HuH-7.5 (cell line): ENCODE results near the gene ANKRD9.

Experiments used
- DNase-seq: peaks from one replicate; pipeline ENCODE4 v3.0.0; 2011; ENCODE audit warnings: low spot score

ANKRD9 gene

DNA sequence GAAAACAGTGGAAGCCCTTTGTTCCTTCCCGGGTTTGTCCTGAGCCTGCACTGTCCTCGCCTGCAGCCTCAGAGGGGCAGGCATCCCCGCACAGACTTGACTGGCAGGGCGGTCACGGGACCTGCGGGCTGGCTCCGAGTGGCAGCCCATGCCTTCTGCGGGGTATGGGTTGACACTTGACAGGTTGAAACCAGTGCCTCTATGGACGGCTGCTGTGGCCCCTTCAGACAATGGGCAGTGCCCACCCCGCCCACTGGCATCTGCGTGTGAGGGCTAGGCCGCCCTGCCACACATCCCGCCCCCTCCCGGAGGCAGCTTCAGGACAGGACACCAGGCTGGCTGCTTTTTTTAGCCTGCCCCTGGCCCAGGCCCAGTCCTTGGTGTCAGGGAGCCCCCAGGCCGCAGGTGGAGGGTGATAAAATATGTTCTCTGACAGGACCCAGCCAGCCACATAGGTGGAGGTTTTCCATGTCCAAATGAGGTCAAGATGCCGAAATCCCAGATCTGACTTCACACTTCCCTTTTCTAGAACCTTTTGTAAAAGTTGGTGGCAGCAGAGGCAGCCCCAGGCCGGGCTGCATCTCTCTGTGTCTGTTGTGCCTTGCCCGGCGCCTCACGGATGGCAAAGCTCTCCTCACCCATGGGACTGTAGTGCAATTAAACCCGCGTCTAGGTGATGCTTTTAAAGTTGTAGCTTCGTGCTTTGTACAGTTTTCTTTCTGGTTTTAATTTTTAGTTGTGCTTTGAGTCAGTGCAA is 10.0 kb downstream of the ANKRD9 start:
- no peak for DNase-seq

DNA sequence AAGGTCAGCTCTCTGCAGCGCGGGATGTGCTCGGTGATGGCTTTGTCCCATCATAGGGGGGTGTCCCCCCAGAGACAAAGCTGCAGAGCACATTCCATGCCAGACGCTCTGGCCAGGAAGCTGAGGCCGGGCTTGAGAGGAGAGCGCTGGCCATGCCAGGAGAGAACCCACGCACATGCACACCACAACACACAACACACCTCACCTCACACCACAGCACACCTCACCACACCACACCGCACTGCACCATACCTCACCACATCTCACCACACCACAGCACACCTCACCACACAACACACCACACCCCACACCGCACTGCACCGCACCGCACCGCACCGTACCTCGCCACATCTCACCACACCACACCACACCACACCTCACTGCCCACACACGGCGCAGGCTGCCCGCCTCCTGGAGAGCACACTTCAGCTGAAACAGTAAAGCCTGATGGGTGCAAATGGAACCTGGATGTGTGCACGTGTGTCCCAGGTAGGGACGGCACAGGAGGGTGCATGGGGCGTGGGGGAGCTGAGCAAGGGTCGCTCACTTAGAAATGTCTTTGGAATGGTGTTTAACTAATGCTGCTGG is 10.8 kb downstream of the ANKRD9 start:
- no peak for DNase-seq

DNA sequence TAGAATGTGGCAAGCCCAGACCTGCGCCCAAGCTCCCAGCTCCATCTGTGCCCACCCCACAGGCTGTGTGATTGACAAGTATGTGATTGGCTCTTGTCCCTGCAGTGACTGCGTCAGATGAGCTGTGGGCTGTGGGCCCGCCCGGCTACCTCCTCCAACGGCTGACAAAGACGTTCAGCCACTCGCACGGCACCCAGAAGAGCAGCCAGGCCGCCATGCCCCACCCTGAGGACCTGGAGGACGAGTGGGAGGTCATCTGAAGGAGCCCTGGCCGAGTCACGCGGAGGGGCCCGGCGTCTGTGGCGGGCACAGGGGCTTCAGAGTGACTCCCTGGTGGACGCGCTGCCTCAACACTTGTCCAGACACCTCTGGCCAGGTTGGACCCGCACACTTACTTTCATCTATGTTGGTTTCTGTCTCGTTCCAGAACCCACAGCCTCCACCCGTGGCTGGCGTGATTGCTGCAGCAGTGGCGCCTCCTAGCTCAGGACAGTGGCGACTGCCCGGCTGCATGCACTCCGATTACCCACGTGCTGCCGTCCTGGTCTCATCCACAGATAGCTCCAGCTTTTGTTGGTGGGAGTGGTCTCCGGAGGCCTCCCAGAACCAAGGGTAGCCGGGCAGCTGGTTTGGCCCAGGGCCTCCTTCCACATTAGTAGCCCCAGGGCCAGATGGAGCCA is 11.4 kb downstream of the ANKRD9 start:
- no peak for DNase-seq

DNA sequence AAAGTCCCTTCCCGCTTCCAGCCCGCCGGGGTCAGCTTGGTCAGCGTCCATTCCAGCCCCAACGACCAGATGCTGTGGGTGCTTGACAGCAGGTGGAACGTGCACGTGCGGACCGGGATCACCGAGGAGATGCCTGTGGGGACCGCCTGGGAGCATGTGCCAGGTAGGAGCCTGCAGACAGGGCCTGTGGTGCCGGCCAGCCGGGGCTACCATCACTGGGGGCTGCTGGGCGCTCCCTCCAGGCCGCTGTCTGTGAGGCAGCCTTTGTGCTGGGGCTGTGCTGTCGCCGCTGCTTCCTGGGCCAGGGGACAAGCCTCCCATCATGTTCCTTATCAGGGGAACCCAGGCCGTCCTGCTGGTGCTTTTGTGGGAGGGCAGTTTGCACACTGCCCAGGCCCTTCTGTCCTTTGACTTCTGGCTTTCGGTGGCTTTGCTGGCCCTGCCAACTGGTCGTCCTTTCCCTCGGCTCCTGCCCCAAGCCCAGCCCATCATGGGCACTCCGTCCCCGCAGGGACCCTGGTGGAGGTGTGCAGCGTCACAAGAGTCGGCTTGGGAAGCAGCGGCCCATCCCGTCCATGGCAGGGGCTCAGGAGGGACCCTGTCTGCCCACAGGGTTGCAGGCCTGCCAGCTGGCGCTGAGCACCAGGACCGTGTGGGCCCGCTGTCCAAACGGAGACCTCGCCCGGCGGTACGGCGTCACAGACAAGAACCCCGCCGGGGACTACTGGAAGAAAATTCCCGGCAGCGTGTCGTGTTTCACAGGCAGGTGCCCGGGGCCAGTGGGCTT is 12.4 kb downstream of the ANKRD9 start:
- DNase-seq, result no peak

DNA sequence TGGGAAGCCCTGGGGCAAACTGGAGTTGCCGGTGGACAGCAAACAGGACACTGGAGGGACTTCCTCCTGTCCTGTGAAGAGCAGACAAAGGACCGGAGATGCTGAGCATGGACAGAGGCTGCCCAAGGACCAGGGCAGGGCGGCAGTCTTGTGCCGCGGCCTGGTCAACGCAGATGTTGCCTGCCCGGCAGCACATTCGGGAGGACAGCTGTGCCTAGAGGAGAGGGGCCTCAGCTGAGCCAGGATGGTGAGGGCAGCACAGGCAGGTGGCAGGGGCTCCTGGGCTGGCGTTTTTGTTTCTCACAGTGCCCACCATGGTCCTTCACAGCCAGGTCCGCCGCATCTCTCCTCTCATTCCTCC is 13.3 kb downstream of the ANKRD9 start:
- DNase-seq, result no peak

DNA sequence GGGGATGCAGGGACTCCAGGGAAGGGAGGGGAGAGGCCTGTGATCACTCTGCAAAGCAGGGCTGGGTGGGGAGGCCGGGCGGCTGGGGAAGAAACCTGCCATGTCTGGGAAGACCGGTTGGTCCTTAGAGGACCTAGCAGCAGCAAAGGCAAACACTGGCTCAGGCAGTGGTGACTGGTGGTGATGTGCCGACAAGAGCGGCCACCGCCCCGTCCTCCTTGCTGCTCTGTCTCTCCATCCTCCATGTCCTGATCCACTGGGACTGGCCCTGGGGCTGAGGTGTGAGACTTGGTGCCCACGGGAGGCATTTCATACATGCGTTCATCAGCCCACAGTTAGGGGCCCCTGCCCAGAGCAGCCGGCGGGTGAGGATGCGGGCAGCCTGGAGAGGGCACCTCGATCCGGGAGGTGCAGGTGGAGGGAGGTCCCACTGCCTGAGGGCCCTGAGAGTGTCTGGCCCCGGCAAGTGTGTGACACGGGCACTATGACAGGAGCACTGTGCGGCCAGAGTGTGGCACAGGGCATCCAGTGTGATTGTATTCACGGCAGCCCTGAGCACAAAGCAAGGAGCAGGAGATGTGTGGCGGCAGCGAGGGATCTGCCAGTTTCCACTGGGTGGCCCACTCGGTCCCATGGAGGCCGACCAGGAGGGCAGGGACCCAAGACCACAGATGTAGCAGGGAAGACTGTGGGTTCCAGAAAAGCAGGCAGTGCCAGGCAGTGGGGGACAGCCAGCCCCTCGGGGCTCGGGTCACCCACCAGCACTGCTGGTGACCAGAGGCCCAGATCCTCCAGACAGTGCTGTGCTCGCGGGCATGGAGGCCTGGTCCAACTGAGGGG is 13.9 kb downstream of the ANKRD9 start:
- no peak for DNase-seq

DNA sequence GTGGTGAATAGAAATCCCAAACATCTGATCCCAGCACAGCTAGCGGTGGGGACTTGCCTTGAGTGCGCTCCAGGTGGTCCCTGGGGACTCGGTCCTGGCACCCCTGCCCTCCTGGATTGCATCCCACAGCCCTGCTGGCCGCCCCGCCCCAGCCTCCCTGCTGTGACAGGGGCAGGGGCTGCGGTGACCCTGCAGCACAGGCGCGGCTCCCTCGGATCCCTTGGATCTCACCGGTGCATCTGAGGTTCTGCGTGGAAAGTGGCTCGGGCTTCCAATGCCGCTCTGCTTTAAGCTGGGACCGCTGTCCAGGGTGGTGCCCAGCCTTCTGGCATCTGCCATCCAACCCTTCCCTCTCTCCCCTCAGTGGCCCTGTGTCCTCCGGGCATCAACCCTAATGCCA is 16.0 kb downstream of the ANKRD9 start:
- DNase-seq, result no peak

DNA sequence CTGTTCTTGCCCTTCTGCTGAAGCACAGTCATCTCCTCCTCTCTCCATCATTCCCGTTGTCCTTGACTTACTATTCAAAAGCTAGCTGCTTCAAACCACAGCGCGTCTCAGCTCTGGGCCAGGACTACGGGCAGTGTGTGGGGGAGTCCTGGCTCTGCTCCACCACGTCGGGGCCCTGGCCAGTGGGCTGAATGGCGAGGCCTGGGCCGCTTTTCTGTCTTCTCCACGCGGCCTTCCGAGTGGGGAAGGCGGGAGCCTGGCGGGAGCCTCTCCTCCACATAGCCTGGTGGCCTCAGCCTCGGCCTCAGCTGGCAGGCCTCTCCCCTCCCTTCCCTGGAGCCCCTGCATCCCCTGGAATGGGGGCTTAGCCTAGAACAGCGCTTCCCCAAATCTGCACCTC is 16.5 kb downstream of the ANKRD9 start:
- no peak for DNase-seq

DNA sequence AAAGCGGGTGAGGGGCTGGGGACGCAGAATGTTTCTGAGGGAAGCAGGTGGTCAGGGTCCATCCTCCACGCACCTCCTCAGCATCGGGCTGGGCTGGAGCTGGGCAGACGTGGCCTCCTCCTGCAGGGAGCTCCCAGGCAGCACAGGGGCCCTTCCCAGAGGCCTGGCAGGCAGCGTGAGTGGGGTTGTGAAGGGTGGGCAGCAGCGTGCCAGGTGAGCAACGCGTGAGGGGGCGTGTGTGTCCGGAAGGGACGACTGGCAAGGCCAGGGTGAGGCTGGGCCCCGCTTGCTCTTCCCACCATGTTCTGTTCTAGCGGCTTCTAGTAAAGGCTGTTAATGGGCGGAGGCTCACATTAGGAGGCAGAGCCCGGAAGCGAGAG is 17.1 kb downstream of the ANKRD9 start:
- no peak for DNase-seq

DNA sequence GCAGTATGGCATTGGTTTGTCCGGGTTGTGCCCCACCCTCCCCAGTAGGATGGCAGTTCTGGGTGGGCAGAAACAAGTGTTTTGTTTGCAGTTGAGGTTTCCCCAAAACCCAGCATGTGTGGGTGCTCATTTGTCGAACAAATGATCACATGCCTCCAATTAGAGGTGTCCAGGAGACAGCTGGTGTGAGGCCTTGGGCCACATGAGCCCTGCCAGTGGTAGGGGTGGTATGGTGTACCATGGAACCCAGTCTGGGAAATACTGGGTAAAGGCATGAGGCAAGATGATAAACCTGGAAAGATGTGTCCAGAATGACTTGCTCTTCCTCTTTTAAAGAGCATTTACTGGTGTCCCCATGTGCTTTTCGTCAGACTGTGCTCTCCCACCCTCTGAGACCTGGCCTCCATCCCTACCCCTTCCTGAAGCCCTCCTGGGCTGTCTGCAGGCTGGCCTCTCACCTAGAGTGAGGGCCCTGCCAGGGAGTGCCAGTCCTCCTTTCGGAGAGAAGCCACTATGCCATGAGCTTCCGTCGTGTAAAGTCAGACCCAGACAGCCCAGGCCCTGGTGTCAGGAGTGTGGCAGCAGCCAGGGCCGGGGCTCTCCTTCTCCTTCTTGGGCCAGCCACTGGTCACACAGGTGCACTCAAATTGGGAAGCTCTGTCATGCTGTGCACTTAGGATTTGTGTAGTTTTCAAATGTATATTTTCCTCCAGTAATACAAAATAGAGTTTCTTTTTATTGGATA is 17.6 kb downstream of the ANKRD9 start:
- no peak for DNase-seq

DNA sequence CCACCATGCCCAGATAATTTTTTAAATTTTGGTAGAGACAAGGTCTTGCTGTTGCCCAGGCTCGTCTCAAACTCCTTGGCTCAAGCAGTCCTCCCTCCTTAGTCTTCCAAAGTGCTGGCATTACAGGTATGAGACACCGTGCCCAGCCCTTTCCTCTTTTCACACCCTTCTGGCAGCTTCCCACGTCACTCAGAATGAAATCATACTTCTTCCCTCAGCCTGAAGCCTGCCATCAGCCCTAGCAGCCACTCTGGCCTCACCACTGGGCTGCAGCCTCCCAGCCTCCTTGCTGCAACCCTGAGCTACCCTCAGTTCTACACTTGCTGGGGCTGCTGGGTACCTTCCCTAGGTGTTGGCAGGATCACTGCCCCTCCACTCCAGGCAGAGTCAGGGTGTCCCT is 18.2 kb downstream of the ANKRD9 start:
- no peak for DNase-seq

DNA sequence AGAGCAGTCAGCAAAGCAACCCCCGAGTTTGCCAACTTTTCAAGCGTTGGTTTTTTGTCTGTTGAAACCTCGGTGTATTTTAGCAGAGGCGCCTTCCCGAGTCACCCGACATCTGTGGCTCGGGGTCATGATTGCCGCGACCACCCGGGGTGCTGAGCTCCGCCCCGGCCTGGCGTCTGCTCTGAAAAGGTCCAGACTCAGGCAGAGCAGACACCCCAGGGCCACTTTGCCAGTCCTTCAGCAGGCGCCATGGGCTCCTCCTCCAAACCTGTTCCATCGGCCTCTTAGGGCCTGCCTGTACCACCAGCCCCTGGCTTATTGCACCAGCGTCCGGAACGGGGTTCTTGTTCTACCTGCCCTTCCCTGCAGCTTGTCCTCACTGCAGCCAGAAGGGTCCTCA is 19.1 kb downstream of the ANKRD9 start:
- DNase-seq, result peak; percentile 3

DNA sequence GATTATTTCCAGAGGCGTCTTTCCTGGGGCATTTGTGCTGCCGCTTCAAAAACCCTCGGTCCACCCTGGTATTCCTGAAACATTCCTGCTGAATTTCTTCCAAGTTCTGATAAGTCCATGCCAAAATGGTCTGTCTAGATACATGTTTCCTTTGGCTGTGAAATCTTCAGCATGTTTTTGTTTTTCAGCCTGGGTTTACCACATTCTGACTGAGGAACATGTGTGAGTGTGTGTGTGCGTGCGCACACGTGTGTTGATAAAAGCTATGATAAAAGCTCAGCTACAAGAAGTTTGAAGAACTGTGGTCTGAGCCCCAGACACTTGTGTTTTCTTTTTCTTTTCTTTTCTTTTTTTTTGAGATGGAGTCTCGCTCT is 22.4 kb downstream of the ANKRD9 start:
- no peak for DNase-seq

DNA sequence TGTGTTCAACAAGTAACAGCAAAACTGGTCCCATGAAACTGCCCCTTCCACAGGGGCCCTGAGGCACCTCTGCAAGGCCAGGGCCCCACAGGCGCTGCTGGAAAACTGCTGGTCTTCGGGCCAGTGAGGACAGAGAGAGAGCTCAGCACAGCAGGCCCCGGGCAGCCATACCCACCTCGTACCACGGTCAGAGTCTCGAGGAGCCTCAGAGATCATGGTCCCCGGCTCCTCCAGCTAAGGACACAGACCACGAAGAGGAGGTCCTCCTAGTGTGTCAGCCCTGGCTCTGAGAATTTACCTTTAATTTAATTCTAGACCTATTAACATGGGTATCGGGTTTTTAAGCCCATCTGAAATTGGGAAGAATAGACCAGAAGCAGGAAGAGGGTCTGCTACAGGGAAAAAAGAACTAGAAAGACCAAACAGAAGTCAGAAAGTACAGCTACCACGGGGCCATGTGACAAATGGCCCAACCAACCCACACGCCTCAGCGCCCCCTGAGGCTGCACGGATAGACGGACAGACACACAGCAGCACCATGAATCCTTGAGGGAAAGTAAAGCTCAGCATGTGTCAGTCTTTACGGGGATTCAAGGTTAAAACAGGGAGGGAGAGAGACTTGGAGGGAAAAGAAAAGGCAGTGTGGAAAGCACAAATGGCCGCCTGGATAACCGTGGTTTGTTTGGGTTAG is 22.9 kb downstream of the ANKRD9 start:
- DNase-seq, result no peak

DNA sequence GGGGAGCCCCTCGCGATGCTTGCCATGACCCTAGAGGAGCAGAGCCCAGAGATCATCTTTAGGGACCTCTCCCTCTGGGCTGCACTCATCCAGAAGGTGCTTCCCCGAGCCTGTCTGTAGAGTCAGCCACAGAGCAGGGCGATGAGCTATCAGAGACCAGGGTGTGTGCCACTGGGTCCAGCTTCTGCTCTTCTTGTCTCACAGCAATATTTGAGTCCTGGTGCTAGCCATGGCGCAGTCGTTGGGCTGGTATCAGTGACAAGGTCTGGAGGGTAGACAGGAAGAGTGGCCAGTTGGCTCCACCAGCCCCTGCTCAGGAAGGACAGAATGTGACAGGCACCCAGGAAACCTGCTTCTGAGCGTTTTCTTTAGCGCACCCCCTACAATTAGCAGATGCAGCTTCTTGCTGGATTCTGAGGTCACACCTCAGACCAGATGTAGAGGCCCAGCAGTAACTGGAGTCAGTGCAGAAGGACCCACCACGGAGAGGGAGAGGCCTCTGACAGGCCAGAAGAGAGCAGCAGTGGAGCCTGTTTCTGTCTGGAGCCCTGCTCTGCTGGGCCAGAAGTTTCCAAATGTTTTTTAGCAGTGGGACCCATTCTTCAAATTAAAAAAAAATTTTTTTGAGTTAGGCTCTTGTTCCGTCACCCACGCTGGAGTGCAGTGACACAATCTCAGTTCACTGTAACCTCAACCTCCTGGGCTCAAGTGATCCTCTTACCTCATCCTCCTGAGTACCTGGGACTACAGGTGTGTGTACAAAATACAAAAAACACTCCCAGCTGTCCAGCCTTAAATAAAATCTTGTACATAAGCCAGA is 23.7 kb downstream of the ANKRD9 start:
- DNase-seq, result no peak

DNA sequence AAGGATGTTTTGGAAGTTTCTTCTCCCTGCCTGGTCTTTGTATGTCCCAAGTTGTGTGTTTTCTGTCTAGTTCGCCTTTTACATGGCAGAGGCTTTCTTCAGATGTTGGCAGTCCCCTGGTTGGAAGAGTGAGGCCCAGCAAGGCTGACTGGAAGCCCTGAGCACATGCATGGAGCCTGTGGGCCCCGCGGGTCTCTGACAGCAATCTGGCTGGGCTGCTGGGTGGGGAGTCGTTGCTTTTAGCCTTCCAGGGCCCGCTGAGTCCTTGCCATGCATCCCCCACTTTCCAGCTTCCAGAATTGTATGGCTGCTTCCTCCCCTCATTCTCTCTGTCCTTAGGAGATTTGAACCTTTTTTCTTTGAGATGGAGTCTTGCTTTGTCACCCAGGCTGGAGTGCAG is 25.3 kb downstream of the ANKRD9 start:
- DNase-seq, result no peak

DNA sequence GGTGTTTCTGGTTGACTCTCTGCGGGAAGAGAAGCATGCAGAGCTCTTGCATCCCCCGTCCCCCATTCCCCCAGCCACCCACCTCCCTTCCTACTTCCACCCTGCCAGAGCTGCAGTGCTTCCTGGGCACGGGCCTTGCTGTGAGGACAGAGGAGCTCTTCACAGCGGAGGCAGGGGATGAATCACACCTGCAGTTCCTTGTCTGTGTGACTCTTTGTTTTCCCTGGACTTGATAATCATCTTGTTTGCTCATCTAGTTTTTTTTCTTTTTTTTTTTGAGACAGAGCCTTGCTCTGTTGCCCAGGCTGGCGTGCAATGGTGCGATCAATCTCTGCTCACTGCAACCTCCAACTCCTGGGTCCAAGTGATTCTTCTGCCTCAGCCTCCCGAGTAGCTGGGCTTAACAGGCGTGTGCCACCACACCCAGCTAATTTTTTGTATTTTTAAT is 27.8 kb downstream of the ANKRD9 start:
- DNase-seq, result no peak

DNA sequence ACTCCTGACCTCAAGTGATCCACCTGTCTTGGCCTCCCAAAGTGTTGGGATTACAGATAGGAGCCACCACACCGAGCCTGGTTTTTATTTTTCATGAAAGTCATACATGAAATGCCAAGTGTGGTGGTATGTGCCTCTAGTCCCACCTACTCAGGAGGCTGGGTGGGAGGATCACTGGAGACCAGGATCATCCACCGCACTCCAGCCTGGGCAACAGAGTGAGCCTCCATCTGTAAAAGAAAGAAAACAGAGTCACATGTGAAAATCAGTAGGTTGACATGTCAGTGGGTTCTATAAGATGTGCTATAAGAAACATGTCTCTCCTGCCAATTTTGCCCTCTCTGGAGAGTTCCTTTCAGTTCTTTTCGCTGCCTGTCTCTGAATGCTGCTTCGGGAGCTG is 28.2 kb downstream of the ANKRD9 start:
- DNase-seq, result no peak

DNA sequence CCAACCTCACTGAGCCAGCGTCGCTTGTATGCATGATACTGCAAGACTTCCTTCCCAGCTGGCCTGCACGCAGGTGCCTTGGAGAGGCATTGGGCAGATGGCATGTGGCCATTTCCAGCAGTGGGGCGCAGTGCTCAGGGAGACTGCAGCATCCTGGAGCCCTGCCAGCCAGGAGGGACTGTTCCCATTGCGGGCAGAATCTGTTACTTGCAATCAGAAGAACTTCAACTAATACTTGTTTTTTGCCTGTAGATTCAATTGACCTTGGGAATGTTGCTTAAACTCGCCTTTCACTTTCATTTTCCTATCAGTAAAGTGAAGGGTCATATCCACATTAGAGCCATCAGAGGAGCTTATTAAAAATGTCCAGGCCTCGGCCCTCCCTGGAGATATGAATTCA is 29.8 kb downstream of the ANKRD9 start:
- DNase-seq, result peak; percentile 4

DNA sequence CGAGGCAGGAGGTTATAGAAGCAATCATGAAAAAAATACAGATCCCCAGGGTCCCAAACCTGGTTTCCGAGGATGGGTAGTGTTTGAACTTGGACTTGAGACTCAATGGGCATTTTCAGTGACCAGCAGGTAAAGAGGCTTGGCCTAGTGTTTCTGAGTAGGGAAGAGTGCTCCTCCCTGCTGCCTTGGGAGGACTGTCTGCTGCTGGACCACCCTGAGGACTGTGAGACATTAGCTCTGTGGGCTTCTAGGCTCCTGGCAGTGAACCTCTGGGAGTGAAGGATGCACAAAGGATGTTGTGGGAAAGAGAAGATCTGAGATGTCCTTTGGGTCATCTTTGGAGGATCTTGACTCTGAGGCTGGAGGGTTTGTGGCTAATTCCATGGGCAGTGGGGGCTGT is 30.5 kb downstream of the ANKRD9 start:
- no peak for DNase-seq
